PFSK-1 (cell line): ENCODE measurements around the gene KIF22.
A peak's percentile ranks its signal among the peaks of the same experiment; 100 is the strongest.

Experiments
- FOXP2 ChIP-seq: optimal IDR thresholded peaks from 2 replicates; pipeline ENCODE3; 2011; ENCODE audit warnings: borderline replicate concordance, control low read depth, inconsistent platforms; ENCODE audit not compliant: insufficient read depth; ENCODE audit errors: extremely low read length, extremely low read depth
- POLR2AphosphoS5 ChIP-seq: IDR thresholded peaks from 2 replicates; pipeline ENCODE4 v1.6.1; 2012; ENCODE audit warnings: low read depth, mild to moderate bottlenecking, control low read depth, low read length, moderate library complexity
- REST ChIP-seq, 2 experiments: IDR thresholded peaks; 2 replicates each; pipeline versions ENCODE4 v1.6.1 to v1.8.0; 2011 to 2012; ENCODE audit warnings: low read depth in 2 of 2, low read length in 2 of 2, control low read depth in 1 of 2, inconsistent platforms in 1 of 2, mild to moderate bottlenecking in 1 of 2, moderate library complexity in 1 of 2; ENCODE audit not compliant: insufficient read depth in 1 of 2
- SIN3A ChIP-seq: IDR thresholded peaks from 2 replicates; pipeline ENCODE4 v1.6.1; 2012; ENCODE audit warnings: mild to moderate bottlenecking, low read length, moderate library complexity, borderline replicate concordance; ENCODE audit not compliant: insufficient read depth
- TAF1 ChIP-seq: IDR thresholded peaks from 2 replicates; pipeline ENCODE4 v1.6.1; 2012; ENCODE audit warnings: low read length, control low read depth, borderline replicate concordance; ENCODE audit not compliant: insufficient read depth

Gene KIF22

GRCh38 chr16:29850998-29851397 lies 60.4 kb downstream of the KIF22 start:
- TF ChIP-seq REST (IDR thresholded peaks at IDR 0.05; ENCODE audit: insufficient read depth in 1 of 2, low read depth in 2 of 2, low read length in 2 of 2) (no peak), FOXP2 (no peak), TAF1 (no peak), SIN3A (no peak)

- TF ChIP-seq REST (IDR thresholded peaks at IDR 0.05; ENCODE audit: insufficient read depth in 1 of 2, low read depth in 2 of 2, low read length in 2 of 2) (no peak), POLR2AphosphoS5 (peak; percentile 46; the same call in 1 of the 2 replicates), FOXP2 (no peak), TAF1 (no peak), SIN3A (0 out of 2 replicates have a peak, but pooled peaks have one; percentile 13)
These were observed 62.1 kb downstream of the KIF22 start for GRCh38 chr16:29852654-29853053.

- TF ChIP-seq TAF1 (no peak), SIN3A (no peak), REST (IDR thresholded peaks at IDR 0.05; ENCODE audit: insufficient read depth in 1 of 2, low read depth in 2 of 2, low read length in 2 of 2) (no peak), FOXP2 (no peak), POLR2AphosphoS5 (no peak)
These were observed 64.1 kb downstream of the KIF22 start for GRCh38 chr16:29854520-29855100.
